Activated CD8-positive, alpha-beta memory T cell treated with anti-CD3 and anti-CD28 coated beads, Interleukin-2, amount 50 U/mL, for 24 hours (primary cell): Measurements from ENCODE around the gene CUBN.
"Not testable (repeated sequence)": the region's sequence is repeated elsewhere in the genome, so short reads cannot be mapped to it uniquely, and the experiment has no call there.

ENCODE experiments used
- DNase-seq: peaks from one replicate; pipeline ENCODE4 v3.0.0-alpha.2; 2020; ENCODE audit errors: extremely low read depth

CUBN gene

GRCh38 chr10:17141504-17142229 is 12.1 kb upstream of the CUBN start:
- no peak for DNase-seq

DNA sequence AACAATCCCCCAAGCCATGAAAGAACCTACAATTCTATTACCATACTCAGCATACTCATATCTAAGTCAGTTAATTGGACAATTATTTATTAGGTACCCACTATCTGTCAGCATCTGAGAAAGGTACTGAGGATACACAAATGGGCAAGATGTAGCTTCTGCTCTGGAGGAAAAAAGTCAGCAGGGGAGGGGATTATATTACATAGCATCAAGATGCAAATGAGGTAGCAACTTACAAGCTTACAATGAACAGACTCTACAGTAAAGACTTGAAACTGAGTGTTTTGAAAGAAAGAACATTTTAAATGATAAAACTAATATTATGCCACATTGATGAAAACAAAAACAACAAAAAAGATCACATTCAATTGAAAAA is 10.8 kb upstream of the CUBN start:
- DNase-seq: no peak

GRCh38 chr10:17138460-17139042 is 8.9 kb upstream of the CUBN start:
- no peak for DNase-seq

GRCh38 chr10:17134737-17135260 is 5.2 kb upstream of the CUBN start:
- DNase-seq: no peak

- no peak for DNase-seq
Measured at GRCh38 chr10:17134282-17134681, 4.7 kb upstream of the CUBN start.

GRCh38 chr10:17128261-17128660 is 1.4 kb downstream of the CUBN start:
- no peak for DNase-seq

- DNase-seq: no peak
Measured at GRCh38 chr10:17126327-17126726, 3.3 kb downstream of the CUBN start.

GRCh38 chr10:17125206-17125893 is 4.3 kb downstream of the CUBN start:
- DNase-seq: no peak

DNA sequence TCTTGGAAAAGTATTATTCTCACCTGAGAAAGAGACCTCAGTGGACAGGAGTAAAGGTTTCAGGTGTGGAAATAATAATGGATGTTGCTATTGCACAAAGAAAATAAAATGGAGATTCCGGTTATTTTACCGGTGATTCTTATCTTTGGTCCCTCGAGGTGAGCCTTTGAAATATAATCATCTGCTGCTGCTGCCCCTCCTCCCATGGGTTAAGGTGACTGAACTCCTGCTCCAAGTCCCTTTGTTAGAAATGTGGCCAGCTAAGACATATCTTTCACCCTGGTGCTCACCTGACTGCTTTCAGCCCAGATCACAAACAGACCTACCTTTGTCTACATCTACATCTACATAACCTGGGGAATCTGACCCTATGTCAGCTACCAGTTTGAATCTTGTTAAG is 5.7 kb downstream of the CUBN start:
- no peak for DNase-seq

DNA sequence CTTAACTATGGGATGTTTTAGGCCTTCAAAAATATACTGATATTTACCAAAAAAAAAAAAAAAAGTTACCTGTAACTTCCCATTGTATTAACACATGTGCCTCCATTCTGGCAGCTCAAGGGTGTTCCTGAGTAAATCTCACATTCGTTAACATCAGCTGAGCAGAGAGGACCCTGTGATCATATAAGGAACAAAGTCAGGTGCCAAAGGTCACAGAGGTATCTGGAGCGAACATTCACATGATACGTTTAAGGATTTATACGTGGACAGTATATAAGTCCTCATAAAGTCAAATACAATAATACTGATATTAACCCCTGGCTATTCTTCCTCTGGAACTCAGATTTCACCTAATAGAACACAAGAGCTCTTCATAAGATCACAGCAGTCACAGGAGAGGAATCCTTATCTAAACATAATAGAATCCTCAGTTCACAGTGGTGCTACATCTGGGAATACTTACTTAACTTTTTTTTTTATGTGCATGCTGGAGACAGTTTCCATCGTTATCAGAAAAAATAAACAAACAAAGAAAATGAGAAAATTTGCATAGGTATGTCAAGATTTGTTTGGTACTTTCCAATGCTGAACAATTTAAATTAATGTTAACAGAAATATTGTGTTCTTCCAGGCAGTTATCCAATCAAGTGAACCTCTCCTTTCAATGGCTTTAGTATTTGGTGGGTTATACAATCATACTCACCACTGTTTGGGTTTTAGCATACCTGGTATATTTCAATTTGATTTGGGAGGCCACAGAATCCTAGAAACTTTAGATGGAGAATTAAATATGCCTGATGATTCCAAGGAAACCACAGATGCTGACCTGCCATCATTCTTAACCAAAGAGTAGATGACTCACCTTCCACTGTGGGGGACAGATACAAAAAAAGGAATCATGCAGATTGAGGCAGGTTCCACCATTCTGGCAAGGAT is 6.6 kb downstream of the CUBN start:
- DNase-seq: no peak

GRCh38 chr10:17122052-17122451 is 7.6 kb downstream of the CUBN start:
- no peak for DNase-seq

- no peak for DNase-seq
Measured at GRCh38 chr10:17120694-17121093, 8.9 kb downstream of the CUBN start.

DNA sequence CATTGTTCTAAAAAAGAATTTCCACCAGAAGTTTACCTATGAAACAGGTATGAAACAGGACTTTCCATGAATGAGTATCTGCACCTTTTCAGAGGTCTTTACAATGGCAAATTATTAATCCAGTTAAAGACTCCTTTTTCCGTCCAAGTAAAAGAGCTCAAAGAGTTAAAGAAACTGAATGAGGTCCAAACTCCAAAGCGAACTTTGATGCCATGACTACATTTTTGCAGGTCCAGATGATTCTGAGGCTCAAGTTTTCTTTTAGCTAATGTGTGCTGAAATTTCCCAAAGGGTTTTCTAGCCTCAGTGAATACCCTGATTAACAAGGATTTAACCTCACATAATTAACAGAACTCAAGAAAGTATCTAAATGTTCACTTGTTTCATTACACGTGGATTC is 9.8 kb downstream of the CUBN start:
- no peak for DNase-seq

DNA sequence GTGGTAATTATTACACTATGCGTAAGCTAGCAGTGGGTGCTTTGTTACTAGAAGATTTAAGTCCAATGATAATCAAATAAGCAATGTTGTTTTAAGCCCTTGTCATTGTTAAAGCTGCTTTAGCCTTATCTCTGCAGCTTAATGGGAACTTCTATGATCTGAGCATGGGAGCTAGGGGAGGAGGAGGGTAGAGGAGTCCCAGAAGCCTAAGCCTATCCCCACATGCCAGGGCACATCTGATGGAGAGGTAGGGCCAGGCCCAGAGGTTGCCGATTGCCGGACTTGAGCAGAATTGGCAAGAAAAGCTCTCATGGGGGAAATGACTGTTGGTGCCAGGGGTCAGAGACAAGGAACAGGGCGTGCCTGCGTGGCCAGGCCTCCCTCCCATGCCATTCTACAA is 13.4 kb downstream of the CUBN start:
- no peak for DNase-seq

DNA sequence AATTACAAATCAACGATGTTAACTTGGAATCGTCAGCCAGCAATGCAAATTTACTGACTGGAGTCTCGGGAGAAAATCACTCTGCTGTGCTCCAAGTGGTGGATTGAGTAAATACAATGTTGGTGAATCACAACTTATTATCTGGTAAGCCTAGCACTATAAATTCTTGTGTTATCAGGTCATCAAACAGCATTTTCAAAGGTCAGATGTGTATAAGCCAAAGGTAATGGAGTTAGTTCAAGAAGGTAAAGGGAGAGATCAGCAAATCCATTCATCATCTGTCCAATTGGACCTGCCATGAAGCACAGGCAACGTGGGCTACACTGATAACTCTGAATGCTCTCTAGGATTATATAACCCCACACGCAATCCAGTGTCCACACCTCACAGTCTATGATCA is 13.9 kb downstream of the CUBN start:
- no peak for DNase-seq

GRCh38 chr10:17114878-17115444 is 14.7 kb downstream of the CUBN start:
- DNase-seq: not testable (repeated sequence)

DNA sequence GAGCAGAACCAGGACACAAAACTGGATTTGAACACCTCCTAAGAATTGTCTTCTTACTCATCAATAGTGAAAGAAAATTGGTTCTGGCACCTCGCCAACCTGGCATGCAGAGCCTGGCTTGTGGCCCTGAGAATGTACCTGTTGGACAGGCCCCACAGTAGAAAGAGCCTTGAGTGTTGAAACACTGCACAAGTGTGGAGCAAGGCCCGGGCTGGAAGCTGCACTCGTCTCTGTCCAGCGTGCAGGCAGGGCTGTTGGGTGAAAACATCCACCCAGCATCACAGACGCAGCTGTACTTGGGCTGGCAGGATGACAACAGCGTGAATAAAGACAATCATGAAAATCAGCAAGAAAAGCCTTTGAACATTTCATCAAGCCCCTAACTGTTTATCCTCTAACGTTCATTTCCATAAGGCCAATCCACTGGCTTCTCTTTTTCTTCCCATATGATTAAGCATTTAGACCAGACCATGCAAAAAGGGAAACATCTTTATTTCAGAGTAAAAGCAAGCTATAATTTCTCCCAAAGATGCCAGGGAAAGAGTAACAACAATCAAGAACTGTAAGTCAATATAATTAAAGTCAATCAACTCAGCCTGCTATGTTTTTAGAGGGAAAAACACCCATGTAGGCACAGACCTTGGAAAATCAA is 15.6 kb downstream of the CUBN start:
- no peak for DNase-seq

DNA sequence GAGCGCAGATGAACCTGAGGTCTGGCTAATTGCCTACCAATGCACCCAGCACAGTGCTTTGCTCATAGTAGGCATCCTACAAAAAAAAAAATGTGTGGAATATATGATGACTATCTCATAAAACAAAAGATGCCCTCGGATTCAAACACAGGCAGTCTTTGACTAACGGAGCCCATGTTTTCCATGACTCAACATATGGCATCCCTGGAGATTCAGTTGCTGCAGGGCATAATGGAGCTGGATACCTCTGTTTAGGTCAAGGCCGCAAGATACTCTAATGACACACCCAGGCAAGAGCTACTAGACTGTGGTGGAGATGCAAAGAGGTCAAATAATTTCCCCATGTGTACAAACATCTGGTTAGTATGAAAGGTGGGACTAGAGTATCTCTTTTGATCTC is 16.3 kb downstream of the CUBN start:
- DNase-seq: no peak

GRCh38 chr10:17112566-17112965 is 17.0 kb downstream of the CUBN start:
- no peak for DNase-seq

- no peak for DNase-seq
Measured at GRCh38 chr10:17109475-17110207, 20.0 kb downstream of the CUBN start.
